Endodermal cell (in vitro differentiated cells): ENCODE measurements around the gene LIN7A. TPM values are rescaled to one million over a fixed set of nuclear protein-coding genes. Genes with fewer than 3 reads are reported as not detected.

ENCODE experiments used
- DNase-seq: peaks from one replicate; pipeline ENCODE4 v3.0.0-alpha.2; 2017
- H3K27ac ChIP-seq: 2 replicates; pipeline ENCODE4 v1.5.1; 2013; ENCODE audit warnings: mild to moderate bottlenecking, low read depth, low read length, moderate library complexity
- H3K27me3 ChIP-seq: 2 replicates; pipeline ENCODE4 v1.6.1; 2013; ENCODE audit warnings: mild to moderate bottlenecking, low read length, moderate library complexity; ENCODE audit not compliant: insufficient read depth, control insufficient read depth, poor library complexity, severe bottlenecking
- H3K36me3 ChIP-seq: 2 replicates; pipeline ENCODE4 v1.7.0; 2013; ENCODE audit warnings: mild to moderate bottlenecking, low read length, moderate library complexity; ENCODE audit not compliant: control insufficient read depth, insufficient read depth
- H3K4me1 ChIP-seq: one replicate; pipeline ENCODE4 v1.7.0; 2013; ENCODE audit warnings: low read length; ENCODE audit not compliant: control insufficient read depth, insufficient read depth
- H3K4me3 ChIP-seq: 2 replicates; pipeline ENCODE4 v1.5.1; 2013; ENCODE audit warnings: mild to moderate bottlenecking, low read length, moderate library complexity
- H3K9ac ChIP-seq: 2 replicates; pipeline ENCODE4 v1.6.1; 2013; ENCODE audit warnings: mild to moderate bottlenecking, low read length, moderate library complexity; ENCODE audit not compliant: poor library complexity, severe bottlenecking; ENCODE audit errors: extremely low read depth
- H3K9me3 ChIP-seq: 2 replicates; pipeline ENCODE4 v1.6.1; 2013; ENCODE audit warnings: mild to moderate bottlenecking, low read length, moderate library complexity; ENCODE audit not compliant: control insufficient read depth
- H3K27ac Mint-ChIP-seq: 2 replicates; pipeline ENCODE4 v1.8.0; 2020; ENCODE audit warnings: mixed read lengths
- H3K27me3 Mint-ChIP-seq: 2 replicates; pipeline ENCODE4 v1.8.0; 2021; ENCODE audit warnings: mild to moderate bottlenecking, mixed read lengths; ENCODE audit not compliant: insufficient read depth
- H3K36me3 Mint-ChIP-seq: 2 replicates; pipeline ENCODE4 v1.8.0; 2020; ENCODE audit warnings: low read depth, mixed read lengths
- H3K4me1 Mint-ChIP-seq: 2 replicates; pipeline ENCODE4 v1.8.0; 2020; ENCODE audit warnings: mixed read lengths
- H3K4me3 Mint-ChIP-seq: 2 replicates; pipeline ENCODE4 v1.8.0; 2020; ENCODE audit warnings: mild to moderate bottlenecking, moderate library complexity, mixed read lengths
- H3K9me3 Mint-ChIP-seq: 2 replicates; pipeline ENCODE4 v1.8.0; 2020; ENCODE audit warnings: mild to moderate bottlenecking, mixed read lengths
- WGBS, 2 experiments: methylation state at CpG; one replicate each; pipeline versions ENCODE4 v1.1.5 to v1.1.7; 2013; ENCODE audit warnings: missing lambda C conversion rate in 2 of 2, mixed read lengths in 1 of 2; ENCODE audit not compliant: insufficient coverage in 1 of 2, insufficient read length in 1 of 2; 5-methylcytosine and 5-hydroxymethylcytosine counted together
- microRNA-seq: library from miRNA; unstranded; fragments of <30 nt; microRNA quantifications from one replicate; pipeline ENCODE4 v1.2.0, GENCODE V29; 2020; ENCODE audit warnings: borderline microRNAs expressed
- total RNA-seq, 2 donors: library from RNA; stranded (reverse); fragmentation: NEBNext Ultra II Directional in 1 of 2; extraction: Animal tissue kit (Norgen Biotek cat#: 25700) in 1 of 2; gene quantifications; 2 replicates in 1 of 2; 3 replicates in 1 of 2; pipeline ENCODE4 v1.2.1, GENCODE V29; 2021
- TF ChIP-seq, protein P1 (sequence below): fragments of 200-600 bp; sonication (generic); conservative IDR thresholded peaks from 2 replicates; pipeline ENCODE4 v1.5.0; 2021; ENCODE audit warnings: antibody characterized with exemption, mild to moderate bottlenecking

The LIN7A gene
- total RNA-seq, 2 donors from 2014 or later, result 19.3 to 27.2 TPM

GRCh38 chr12:80745851-80746505 is 191.8 kb downstream of the LIN7A start:
- TF ChIP-seq, protein P1, sequence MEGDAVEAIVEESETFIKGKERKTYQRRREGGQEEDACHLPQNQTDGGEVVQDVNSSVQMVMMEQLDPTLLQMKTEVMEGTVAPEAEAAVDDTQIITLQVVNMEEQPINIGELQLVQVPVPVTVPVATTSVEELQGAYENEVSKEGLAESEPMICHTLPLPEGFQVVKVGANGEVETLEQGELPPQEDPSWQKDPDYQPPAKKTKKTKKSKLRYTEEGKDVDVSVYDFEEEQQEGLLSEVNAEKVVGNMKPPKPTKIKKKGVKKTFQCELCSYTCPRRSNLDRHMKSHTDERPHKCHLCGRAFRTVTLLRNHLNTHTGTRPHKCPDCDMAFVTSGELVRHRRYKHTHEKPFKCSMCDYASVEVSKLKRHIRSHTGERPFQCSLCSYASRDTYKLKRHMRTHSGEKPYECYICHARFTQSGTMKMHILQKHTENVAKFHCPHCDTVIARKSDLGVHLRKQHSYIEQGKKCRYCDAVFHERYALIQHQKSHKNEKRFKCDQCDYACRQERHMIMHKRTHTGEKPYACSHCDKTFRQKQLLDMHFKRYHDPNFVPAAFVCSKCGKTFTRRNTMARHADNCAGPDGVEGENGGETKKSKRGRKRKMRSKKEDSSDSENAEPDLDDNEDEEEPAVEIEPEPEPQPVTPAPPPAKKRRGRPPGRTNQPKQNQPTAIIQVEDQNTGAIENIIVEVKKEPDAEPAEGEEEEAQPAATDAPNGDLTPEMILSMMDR, result no peak
- Mint-ChIP-seq H3K27me3 (no peaks in the 10 kb centered on the region), H3K4me3 (no peak overlapping the region), H3K36me3 (no peaks in the 10 kb centered on the region), H3K27ac (no peak overlapping the region), H3K4me1 (no peaks in the 10 kb centered on the region), H3K9me3 (no peaks in the 10 kb centered on the region)
- Histone ChIP-seq H3K36me3 (no peaks in the 10 kb centered on the region), H3K4me1 (no peaks in the 10 kb centered on the region), H3K27me3 (no peaks in the 10 kb centered on the region), H3K9ac (no peak overlapping the region), H3K27ac (no peak overlapping the region), H3K9me3 (no peaks in the 10 kb centered on the region), H3K4me3 (no peak overlapping the region)
- no peak for DNase-seq
- WGBS, 2 experiments, result 79 to 92% methylated on average over 2 to 6 of the region's 6 CpGs

Small RNA genes within 50 kb of the gene (microRNA-seq; reads per million reads assigned to microRNA genes)
- gene MIR617 (not detected), gene MIR618 (1.6 reads per million, percentile 4 among the genes with 10 or more reads in this experiment)

Other genes with a start within 250 kb of the LIN7A start
- under 1 TPM in 1 of 2 donors, not detected in 1; 0.38 TPM for gene MYF6, start 230.3 kb downstream of the LIN7A start, total RNA-seq
- not detected for gene MYF5, start 221.0 kb downstream of the LIN7A start, total RNA-seq
- gene ACSS3, start 140.1 kb upstream of the LIN7A start, total RNA-seq, result 10 to 100 TPM; 28.3 to 29.4 TPM